Measurements from ENCODE around the gene PANK4. TPM values are rescaled to one million over a fixed set of nuclear protein-coding genes. Genes with fewer than 3 reads are reported as not detected.

The PANK4 gene
- polyA plus RNA-seq, 1 donor (not counting 4 experiments of a cell fraction or from before 2014, with no cell fraction given): 14.5 TPM

DNA sequence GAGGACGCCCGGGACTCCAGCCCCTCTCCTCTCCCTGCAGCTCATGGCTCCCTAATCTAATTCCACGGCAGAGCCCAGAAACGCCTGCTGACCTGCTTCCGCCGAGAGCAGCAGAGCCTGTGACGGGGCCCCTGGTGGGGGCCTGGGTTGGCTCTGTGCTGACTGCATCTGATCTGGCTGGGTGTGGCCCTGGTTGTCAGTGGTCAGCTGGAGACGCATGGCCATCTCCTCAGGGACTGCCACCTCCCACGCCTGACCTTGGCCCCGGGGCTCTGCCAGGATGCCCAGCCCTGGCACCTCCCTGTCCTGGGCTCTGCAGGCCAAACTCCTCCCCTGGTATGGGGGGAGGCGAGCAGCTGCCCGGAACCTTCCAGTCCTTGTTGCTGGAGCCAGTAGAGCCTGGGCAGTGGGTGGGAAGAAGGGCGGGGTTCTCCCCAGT lies 51.4 kb downstream of the PANK4 start:
- Histone ChIP-seq H3K4me1 (ENCODE audit: control insufficient read depth, extremely low read depth, insufficient read depth, low read length) (peaks cover under 1% of the 10 kb centered on the region), H3K27ac (ENCODE audit: control insufficient read depth, insufficient read depth, low read length) (no peak overlapping the region), H3K27me3 (ENCODE audit: control insufficient read depth, extremely low read depth, insufficient read depth, low read length) (no peaks in the 10 kb centered on the region), H2AFZ (ENCODE audit: control insufficient read depth, low read length) (no peak overlapping the region), H3K9ac (ENCODE audit: control insufficient read depth, extremely low read depth, insufficient read depth, low read length) (no peak overlapping the region), H4K20me1 (ENCODE audit: control insufficient read depth, extremely low read depth, insufficient read depth, low read length) (peaks cover 29% of the 10 kb centered on the region), H3K36me3 (ENCODE audit: control insufficient read depth in 2 of 2, extremely low read depth in 1 of 2, insufficient read depth in 2 of 2, low read length in 2 of 2) (peaks cover 3 to 4% of the 10 kb centered on the region in 2 experiments), H3K79me2 (ENCODE audit: control insufficient read depth, insufficient read depth, low read length) (peaks cover 76% of the 10 kb centered on the region), H3K9me3 (ENCODE audit: control insufficient read depth, low read depth, low read length) (no peaks in the 10 kb centered on the region), H3K4me3 (ENCODE audit: control insufficient read depth in 2 of 3, extremely low read depth in 1 of 3, insufficient read depth in 2 of 3, low read depth in 1 of 3, low read length in 3 of 3) (no peak overlapping the region), H3K9me1 (ENCODE audit: control insufficient read depth, extremely low read depth, insufficient read depth, low read length) (no peaks in the 10 kb centered on the region), H3K4me2 (ENCODE audit: control insufficient read depth, extremely low read depth, insufficient read depth, low read depth, low read length) (no peak overlapping the region)
- dilution Hi-C loops (cut with MboI; ENCODE audit: extremely low pct_ligation_motif_present, low sequenced_read_pairs): no loop called here
- DNase-seq (ENCODE audit: low read depth, low spot score) (no peak), FAIRE-seq (no peak)
- TF ChIP-seq EZH2 (IDR thresholded peaks at IDR 0.05; ENCODE audit: low read length): no peak
- TF ChIP-seq, protein P1, sequence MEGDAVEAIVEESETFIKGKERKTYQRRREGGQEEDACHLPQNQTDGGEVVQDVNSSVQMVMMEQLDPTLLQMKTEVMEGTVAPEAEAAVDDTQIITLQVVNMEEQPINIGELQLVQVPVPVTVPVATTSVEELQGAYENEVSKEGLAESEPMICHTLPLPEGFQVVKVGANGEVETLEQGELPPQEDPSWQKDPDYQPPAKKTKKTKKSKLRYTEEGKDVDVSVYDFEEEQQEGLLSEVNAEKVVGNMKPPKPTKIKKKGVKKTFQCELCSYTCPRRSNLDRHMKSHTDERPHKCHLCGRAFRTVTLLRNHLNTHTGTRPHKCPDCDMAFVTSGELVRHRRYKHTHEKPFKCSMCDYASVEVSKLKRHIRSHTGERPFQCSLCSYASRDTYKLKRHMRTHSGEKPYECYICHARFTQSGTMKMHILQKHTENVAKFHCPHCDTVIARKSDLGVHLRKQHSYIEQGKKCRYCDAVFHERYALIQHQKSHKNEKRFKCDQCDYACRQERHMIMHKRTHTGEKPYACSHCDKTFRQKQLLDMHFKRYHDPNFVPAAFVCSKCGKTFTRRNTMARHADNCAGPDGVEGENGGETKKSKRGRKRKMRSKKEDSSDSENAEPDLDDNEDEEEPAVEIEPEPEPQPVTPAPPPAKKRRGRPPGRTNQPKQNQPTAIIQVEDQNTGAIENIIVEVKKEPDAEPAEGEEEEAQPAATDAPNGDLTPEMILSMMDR (optimal IDR thresholded peaks at IDR 0.05 in 1 of 3, IDR thresholded peaks at IDR 0.05 in 1 of 3, conservative IDR thresholded peaks at IDR 0.05 in 1 of 3; ENCODE audit: extremely low read depth in 1 of 3, insufficient read depth in 2 of 3, low read length in 3 of 3): no peak

DNA sequence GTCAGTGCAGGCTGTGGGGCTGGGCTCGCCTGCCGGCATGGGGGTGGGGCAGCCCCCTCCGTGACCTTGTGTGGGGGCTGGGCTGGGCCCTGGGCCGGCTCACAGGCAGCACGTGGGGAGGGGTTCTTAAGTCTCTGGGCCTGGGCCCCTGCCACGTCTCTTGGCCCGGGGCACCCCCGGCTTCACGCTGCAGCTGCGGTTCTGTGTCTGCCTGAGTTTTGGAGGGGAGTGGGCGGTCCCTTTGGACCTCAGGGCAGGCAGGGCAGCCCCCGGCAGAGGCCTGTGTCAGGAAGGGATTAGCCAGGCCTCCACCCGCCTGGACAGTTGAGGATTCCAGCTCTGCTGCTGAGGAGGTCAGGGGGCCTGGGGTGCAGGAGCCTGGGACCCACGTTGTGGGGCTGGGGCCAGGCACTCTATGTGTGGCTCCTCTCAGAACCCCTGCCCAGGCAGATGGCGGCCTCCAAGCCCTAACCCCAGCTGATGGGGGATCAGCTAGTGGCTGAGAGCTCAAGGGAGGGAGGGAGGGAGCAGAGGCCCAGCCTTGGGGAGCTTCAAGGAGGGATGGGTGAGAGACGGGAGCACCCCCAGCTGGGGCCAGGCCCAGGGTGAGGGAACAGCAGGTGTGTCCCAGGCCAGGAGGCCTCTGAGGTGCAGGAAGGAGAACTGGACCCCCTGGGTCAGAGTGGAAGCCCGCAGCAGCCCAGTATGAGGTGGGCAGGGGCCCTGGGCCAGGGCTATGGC lies 52.1 kb downstream of the PANK4 start:
- Histone ChIP-seq H3K79me2 (ENCODE audit: control insufficient read depth, insufficient read depth, low read length) (peaks cover 76% of the 10 kb centered on the region), H3K36me3 (ENCODE audit: control insufficient read depth in 2 of 2, extremely low read depth in 1 of 2, insufficient read depth in 2 of 2, low read length in 2 of 2) (peaks cover 0 to 5% of the 10 kb centered on the region in 2 experiments), H3K9ac (ENCODE audit: control insufficient read depth, extremely low read depth, insufficient read depth, low read length) (no peak overlapping the region), H3K9me3 (ENCODE audit: control insufficient read depth, low read depth, low read length) (no peaks in the 10 kb centered on the region), H3K4me3 (ENCODE audit: control insufficient read depth in 2 of 3, extremely low read depth in 1 of 3, insufficient read depth in 2 of 3, low read depth in 1 of 3, low read length in 3 of 3) (no peak overlapping the region), H3K27ac (ENCODE audit: control insufficient read depth, insufficient read depth, low read length) (no peak overlapping the region), H3K27me3 (ENCODE audit: control insufficient read depth, extremely low read depth, insufficient read depth, low read length) (no peaks in the 10 kb centered on the region), H3K9me1 (ENCODE audit: control insufficient read depth, extremely low read depth, insufficient read depth, low read length) (no peaks in the 10 kb centered on the region), H3K4me2 (ENCODE audit: control insufficient read depth, extremely low read depth, insufficient read depth, low read depth, low read length) (no peak overlapping the region), H3K4me1 (ENCODE audit: control insufficient read depth, extremely low read depth, insufficient read depth, low read length) (no peaks in the 10 kb centered on the region), H4K20me1 (ENCODE audit: control insufficient read depth, extremely low read depth, insufficient read depth, low read length) (peaks cover 28% of the 10 kb centered on the region), H2AFZ (ENCODE audit: control insufficient read depth, low read length) (no peak overlapping the region)
- TF ChIP-seq EZH2 (IDR thresholded peaks at IDR 0.05; ENCODE audit: low read length): no peak
- TF ChIP-seq, protein P1 (optimal IDR thresholded peaks at IDR 0.05 in 1 of 3, IDR thresholded peaks at IDR 0.05 in 1 of 3, conservative IDR thresholded peaks at IDR 0.05 in 1 of 3; ENCODE audit: extremely low read depth in 1 of 3, insufficient read depth in 2 of 3, low read length in 3 of 3): no peak
- FAIRE-seq: no peak
- dilution Hi-C loops (cut with MboI; ENCODE audit: extremely low pct_ligation_motif_present, low sequenced_read_pairs): no loop called here
- DNase-seq (ENCODE audit: low read depth, low spot score): no peak

All from keratinocyte (primary cell).